IMR-90 (cell line): Measurements from ENCODE around the gene HTR1D. TPM values are rescaled to one million over a fixed set of nuclear protein-coding genes. Genes with fewer than 3 reads are reported as not detected.
"Not testable (repeated sequence)": the region's sequence is repeated elsewhere in the genome, so short reads cannot be mapped to it uniquely, and the experiment has no call there.

Experiments
- ATAC-seq: fragments of 200-7000 bp; cut with Tn5 transposase; 2 replicates; pipeline ENCODE4 v1.9.1; 2020; ENCODE audit warnings: low read depth, mild to moderate bottlenecking, moderate library complexity
- BruUV-seq: library from RNA; stranded (reverse); fragments of 400-500 nt; replicated peaks from 2 replicates; lab custom pipeline; 2021; lab: Mats Ljungman, UMichigan
- CTCF ChIA-PET: fragments of 300-600 bp; formaldehyde crosslinking; extraction: SDS; loops from one replicate; lab custom pipeline; 2021; ENCODE audit warnings: antibody characterized with exemption; lab: Yijun Ruan, JAX
- POLR2A ChIA-PET: fragments of 300-600 bp; sonication (Branson Sonifier 250); formaldehyde crosslinking; loops from one replicate; lab custom pipeline; 2022; ENCODE audit warnings: antibody characterized with exemption; ENCODE audit not compliant: unreplicated experiment; lab: Charles Lee
- DNase-seq: peaks from one replicate; pipeline ENCODE4 v3.0.0; 2013
- H2AFZ ChIP-seq: replicated peaks from 2 replicates; pipeline ENCODE3; 2013; ENCODE audit warnings: low read length, mild to moderate bottlenecking; ENCODE audit not compliant: poor library complexity
- H2AK5ac ChIP-seq: 2 replicates; pipeline ENCODE4 v1.6.1; 2013; ENCODE audit warnings: low read depth, low read length, inconsistent platforms
- H2AK9ac ChIP-seq: replicated peaks from 2 replicates; pipeline ENCODE3; 2013; ENCODE audit warnings: mild to moderate bottlenecking, low read depth, low read length, moderate library complexity; ENCODE audit not compliant: poor library complexity
- H2BK120ac ChIP-seq: 2 replicates; pipeline ENCODE4 v1.6.1; 2013; ENCODE audit warnings: low read depth, low read length, inconsistent platforms
- H2BK15ac ChIP-seq: 3 replicates; pipeline ENCODE4 v1.6.1; 2013; ENCODE audit warnings: low read depth, low read length, inconsistent platforms
- H2BK20ac ChIP-seq: 2 replicates; pipeline ENCODE4 v1.6.1; 2013; ENCODE audit warnings: low read depth, mild to moderate bottlenecking, inconsistent platforms, low read length, moderate library complexity
- H2BK5ac ChIP-seq: 2 replicates; pipeline ENCODE4 v1.6.1; 2013; ENCODE audit warnings: mild to moderate bottlenecking, low read depth, low read length, inconsistent platforms; ENCODE audit not compliant: poor library complexity, severe bottlenecking
- H3K14ac ChIP-seq: replicated peaks from 2 replicates; pipeline ENCODE4 v1.6.1; 2013; ENCODE audit warnings: low read depth, low read length, inconsistent platforms
- H3K18ac ChIP-seq: 2 replicates; pipeline ENCODE4 v1.6.1; 2013; ENCODE audit warnings: low read depth, low read length, control low read depth
- H3K23ac ChIP-seq: 2 replicates; pipeline ENCODE4 v1.6.1; 2013; ENCODE audit warnings: low read depth, low read length, inconsistent platforms
- H3K27ac ChIP-seq: 2 replicates; pipeline ENCODE4 v1.5.1; 2013; ENCODE audit warnings: mild to moderate bottlenecking, control low read depth, low read length; ENCODE audit not compliant: insufficient read depth
- H3K27me3 ChIP-seq: 2 replicates; pipeline ENCODE4 v1.6.1; 2013; ENCODE audit warnings: low read length; ENCODE audit not compliant: control insufficient read depth, insufficient read depth
- H3K36me3 ChIP-seq: 2 replicates; pipeline ENCODE4 v1.6.1; 2013; ENCODE audit warnings: low read length, mixed read lengths; ENCODE audit not compliant: control insufficient read depth, insufficient read depth
- H3K4ac ChIP-seq: 2 replicates; pipeline ENCODE4 v1.6.1; 2013; ENCODE audit warnings: low read depth, low read length, inconsistent platforms
- H3K4me1 ChIP-seq: 2 replicates; pipeline ENCODE4 v1.6.1; 2013; ENCODE audit warnings: low read length, mixed read lengths; ENCODE audit not compliant: control insufficient read depth, insufficient read depth
- H3K4me2 ChIP-seq: 2 replicates; pipeline ENCODE4 v1.6.1; 2013; ENCODE audit warnings: low read depth, mild to moderate bottlenecking, control low read depth, low read length, moderate library complexity
- H3K4me3 ChIP-seq: 2 replicates; pipeline ENCODE4 v1.5.1; 2013; ENCODE audit warnings: low read depth, mild to moderate bottlenecking, control low read depth, low read length, moderate library complexity; ENCODE audit not compliant: insufficient read depth
- H3K56ac ChIP-seq: 2 replicates; pipeline ENCODE4 v1.6.1; 2013; ENCODE audit warnings: low read length, inconsistent platforms; ENCODE audit not compliant: insufficient read depth; ENCODE audit errors: extremely low read depth
- H3K79me1 ChIP-seq, 2 experiments: 2 replicates each; pipeline ENCODE4 v1.6.1; 2013; ENCODE audit warnings: low read length in 2 of 2, inconsistent platforms in 1 of 2, low read depth in 1 of 2
- H3K9ac ChIP-seq: 2 replicates; pipeline ENCODE4 v1.6.1; 2013; ENCODE audit warnings: low read depth, low read length, control low read depth
- H3K9me1 ChIP-seq: 2 replicates; pipeline ENCODE4 v1.6.1; 2013; ENCODE audit warnings: low read length, inconsistent platforms; ENCODE audit not compliant: insufficient read depth
- H3K9me3 ChIP-seq: 2 replicates; pipeline ENCODE4 v1.6.1; 2013; ENCODE audit warnings: low read length; ENCODE audit not compliant: control insufficient read depth, insufficient read depth
- H4K20me1 ChIP-seq: 2 replicates; pipeline ENCODE4 v1.6.1; 2013; ENCODE audit warnings: low read length, inconsistent platforms; ENCODE audit not compliant: insufficient read depth
- H4K5ac ChIP-seq: 2 replicates; pipeline ENCODE4 v1.6.1; 2013; ENCODE audit warnings: mild to moderate bottlenecking, low read depth, low read length, control low read depth
- H4K8ac ChIP-seq, 2 experiments: 2 replicates each; pipeline ENCODE4 v1.6.1; 2013; ENCODE audit warnings: low read depth in 2 of 2, low read length in 2 of 2, control low read depth in 1 of 2, inconsistent platforms in 1 of 2
- H4K91ac ChIP-seq: 2 replicates; pipeline ENCODE4 v1.6.1; 2013; ENCODE audit warnings: low read depth, low read length, inconsistent platforms; ENCODE audit not compliant: insufficient read depth
- BHLHE40 ChIP-seq: fragments of 150-350 bp; IDR thresholded peaks from 2 replicates; pipeline ENCODE4 v1.6.1; 2016; ENCODE audit warnings: mild to moderate bottlenecking, low read depth, low read length
- CEBPB ChIP-seq: IDR thresholded peaks from 2 replicates; pipeline ENCODE4 v1.6.1; 2012; ENCODE audit warnings: low read depth, low read length, improper control_type of control experiment
- NFE2L2 ChIP-seq: fragments of 150-350 bp; IDR thresholded peaks from 2 replicates; pipeline ENCODE4 v1.6.1; 2016; ENCODE audit warnings: low read depth, mild to moderate bottlenecking, low read length
- WGBS, 2 experiments: methylation state at CpG; one replicate each; pipeline versions ENCODE4 v1.1.5 to v1.1.7; 2013; ENCODE audit warnings: missing lambda C conversion rate in 2 of 2; ENCODE audit not compliant: insufficient read length in 1 of 2; ENCODE audit errors: extremely low coverage in 2 of 2; 5-methylcytosine and 5-hydroxymethylcytosine counted together
- dilution Hi-C: fragments of 300-500 bp; cut with HindIII; formaldehyde crosslinking; loops from one replicate; pipeline ENCODE4 v1.14.3; 2018; ENCODE audit warnings: low sequenced_read_pairs; ENCODE audit not compliant: unreplicated experiment
- in situ Hi-C: fragments of 300-500 bp; cut with MboI; formaldehyde crosslinking; loops from 3 replicates; pipeline ENCODE4 v1.14.3; 2019; ENCODE audit warnings: low sequenced_read_pairs, inconsistent platforms, mixed read lengths
- intact Hi-C: fragments of 100-400 bp; cut with micrococcal nuclease; formaldehyde crosslinking; loops from 2 replicates; pipeline ENCODE4 v1.10.0; 2022
- polyA plus RNA-seq, 3 experiments: library from polyadenylated mRNA; depleted of rRNA; stranded (reverse); fragments of >200 nt; gene quantifications; 2 replicates each; pipeline ENCODE4 v1.2.3, GENCODE V29; 2012; ENCODE audit warnings: low replicate concordance in 1 of 3
- total RNA-seq: library from RNA; depleted of rRNA; stranded (reverse); fragments of >200 nt; gene quantifications from 2 replicates; pipeline ENCODE4 v1.2.3, GENCODE V29; 2012

HTR1D gene
- total and polyA plus RNA-seq, 2 of the 4 experiments (the other 2 are of a cell fraction), result 0.03 to 0.18 TPM

- no peak for TF ChIP-seq NFE2L2
- no peak for TF ChIP-seq CEBPB
- TF ChIP-seq BHLHE40, result no peak
Observed at GRCh38 chr1:23224739-23225648, 7.7 kb upstream of the HTR1D start (continued).

DNA sequence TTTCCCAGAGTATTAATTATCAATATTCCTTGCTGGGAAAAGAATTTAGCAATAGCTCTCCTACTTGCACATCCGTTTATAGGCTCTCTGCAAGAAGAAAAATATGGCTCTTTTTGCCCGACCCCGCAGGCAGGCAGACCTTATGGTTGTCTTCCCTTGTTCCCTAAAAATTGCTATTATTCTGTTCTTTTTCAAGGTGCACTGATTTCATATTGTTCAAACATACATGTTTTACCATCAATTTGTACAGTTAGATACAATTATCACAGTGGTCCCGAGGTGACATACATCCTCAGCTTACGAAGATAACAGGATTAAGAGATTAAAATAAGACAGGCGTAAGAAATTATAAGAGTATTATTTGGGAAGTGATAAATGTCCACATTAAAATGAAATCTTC lies 6.7 kb upstream of the HTR1D start:
- BruUV-seq, H4K8ac ChIP-seq, ATAC-seq, H2AK5ac ChIP-seq, H3K4me2 ChIP-seq, H3K56ac ChIP-seq, H3K27ac ChIP-seq, H3K14ac ChIP-seq, H3K9ac ChIP-seq, CTCF ChIA-PET, H2BK120ac ChIP-seq, H3K23ac ChIP-seq, H3K4ac ChIP-seq, H2BK5ac ChIP-seq, H4K20me1 ChIP-seq, H3K36me3 ChIP-seq, H2BK20ac ChIP-seq, POLR2A ChIA-PET, H4K91ac ChIP-seq, H4K5ac ChIP-seq, H3K9me1 ChIP-seq, H3K9me3 ChIP-seq, H3K4me1 ChIP-seq, H3K4me3 ChIP-seq, in situ Hi-C loops, H2BK15ac ChIP-seq, dilution Hi-C loops, H2AFZ ChIP-seq, H3K79me1 ChIP-seq, DNase-seq, H2AK9ac ChIP-seq, H3K18ac ChIP-seq: not testable (repeated sequence)
- WGBS, 2 experiments, result 93% methylated on average over 3 of the region's 6 CpGs; no CpG with 5 or more reads in 1 of the 2 experiments
- peaks cover 22% of the 10 kb centered on the region for H3K27me3 ChIP-seq
- intact Hi-C loops, result loop anchor here (5.0 kb wide), 1 partner anchor 38 kb away; no protein-coding TSS in a partner anchor

DNA sequence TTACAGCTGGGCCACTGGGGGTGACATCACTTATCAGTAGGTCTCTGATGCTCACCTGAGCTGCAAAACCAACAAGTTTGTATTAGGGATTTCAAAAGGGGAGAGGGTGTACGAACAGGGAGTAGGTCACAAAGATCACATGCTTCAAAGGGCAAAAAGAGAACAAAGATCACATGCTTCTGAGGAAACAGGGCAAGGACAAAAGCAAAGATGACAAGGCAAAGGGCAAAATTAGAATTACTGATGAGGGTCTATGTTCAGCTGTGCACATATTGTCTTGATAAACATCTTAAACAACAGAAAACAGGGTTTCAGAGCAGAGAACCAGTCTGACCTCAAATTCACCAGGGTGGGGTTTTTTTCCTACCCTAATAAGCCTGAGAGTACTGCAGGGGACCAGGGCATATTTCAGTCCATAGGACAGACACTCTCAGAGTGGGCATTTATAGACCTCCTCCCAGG lies 6.2 kb upstream of the HTR1D start:
- 44% methylated on average over 1 of the region's 1 CpG; no CpG with 5 or more reads in 1 of the 2 experiments for WGBS, 2 experiments
- H3K4me3 ChIP-seq, result not testable (repeated sequence)

More for the DNA sequence above, 6.2 kb upstream of the HTR1D start:
- H3K9me3 ChIP-seq, H3K9ac ChIP-seq, DNase-seq, H4K20me1 ChIP-seq, H3K36me3 ChIP-seq, H4K8ac ChIP-seq, H3K4ac ChIP-seq, in situ Hi-C loops, ATAC-seq, H2BK15ac ChIP-seq, H2AFZ ChIP-seq, H2AK5ac ChIP-seq, H2BK120ac ChIP-seq, H3K27ac ChIP-seq, H3K4me2 ChIP-seq, H2BK5ac ChIP-seq, H3K56ac ChIP-seq, H3K4me1 ChIP-seq, H4K91ac ChIP-seq, BruUV-seq, H4K5ac ChIP-seq, H2BK20ac ChIP-seq, H3K14ac ChIP-seq, H3K18ac ChIP-seq, CTCF ChIA-PET, H3K79me1 ChIP-seq, POLR2A ChIA-PET, dilution Hi-C loops, H3K9me1 ChIP-seq, H3K23ac ChIP-seq, H2AK9ac ChIP-seq: not testable (repeated sequence)
- intact Hi-C loops, result loop anchor here (5.0 kb wide), 1 partner anchor 39 kb away; no protein-coding TSS in a partner anchor
- H3K27me3 ChIP-seq, result peaks cover 26% of the 10 kb centered on the region
